Tibial nerve (tissue), 4 donors: Measurements from ENCODE around the gene SPOCK3.

Experiments used
- EP300 ChIP-seq, 2 donors: sonication (generic); formaldehyde crosslinking; IDR thresholded peaks; one replicate each; pipeline ENCODE4 v1.6.1; 2017; ENCODE audit warnings: antibody characterized with exemption in 2 of 2, mild to moderate bottlenecking in 1 of 2
- POLR2A ChIP-seq, 2 donors: fragments of 450-650 bp; IDR thresholded peaks; one replicate each; pipeline ENCODE4 v1.6.1; 2017; ENCODE audit warnings: antibody characterized with exemption in 2 of 2, mild to moderate bottlenecking in 2 of 2, moderate library complexity in 2 of 2
- TF ChIP-seq, protein P1 (sequence below), 5 experiments: fragments of 200-600 bp in 3 of 5; fragments of 450-650 bp in 2 of 5; sonication (generic) in 3 of 5; IDR thresholded peaks; one replicate each; pipeline ENCODE4 v1.5.1; 2016 to 2019; ENCODE audit warnings: antibody characterized with exemption in 5 of 5, mild to moderate bottlenecking in 3 of 5, moderate library complexity in 2 of 5

DNA sequence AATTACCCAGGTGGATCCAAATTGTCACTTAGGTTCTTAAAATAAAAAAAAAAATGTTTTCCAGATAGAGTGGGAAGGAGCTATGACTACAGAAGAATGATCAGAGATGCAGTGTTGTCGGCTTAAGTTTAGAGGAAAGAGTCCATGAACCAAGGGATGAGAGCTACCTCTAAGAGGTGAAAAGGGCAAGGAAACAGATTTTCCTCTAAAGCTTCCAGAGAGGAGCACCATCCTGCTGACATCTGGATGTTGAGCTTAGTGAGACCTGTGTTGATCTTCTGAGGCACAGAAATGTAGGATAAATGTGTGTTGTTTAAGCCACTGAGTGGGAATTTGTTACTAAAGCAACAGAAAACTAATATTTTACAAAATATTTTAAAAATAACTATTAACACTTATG lies 498.7 kb downstream of the SPOCK3 start:
- TF ChIP-seq, protein P1, sequence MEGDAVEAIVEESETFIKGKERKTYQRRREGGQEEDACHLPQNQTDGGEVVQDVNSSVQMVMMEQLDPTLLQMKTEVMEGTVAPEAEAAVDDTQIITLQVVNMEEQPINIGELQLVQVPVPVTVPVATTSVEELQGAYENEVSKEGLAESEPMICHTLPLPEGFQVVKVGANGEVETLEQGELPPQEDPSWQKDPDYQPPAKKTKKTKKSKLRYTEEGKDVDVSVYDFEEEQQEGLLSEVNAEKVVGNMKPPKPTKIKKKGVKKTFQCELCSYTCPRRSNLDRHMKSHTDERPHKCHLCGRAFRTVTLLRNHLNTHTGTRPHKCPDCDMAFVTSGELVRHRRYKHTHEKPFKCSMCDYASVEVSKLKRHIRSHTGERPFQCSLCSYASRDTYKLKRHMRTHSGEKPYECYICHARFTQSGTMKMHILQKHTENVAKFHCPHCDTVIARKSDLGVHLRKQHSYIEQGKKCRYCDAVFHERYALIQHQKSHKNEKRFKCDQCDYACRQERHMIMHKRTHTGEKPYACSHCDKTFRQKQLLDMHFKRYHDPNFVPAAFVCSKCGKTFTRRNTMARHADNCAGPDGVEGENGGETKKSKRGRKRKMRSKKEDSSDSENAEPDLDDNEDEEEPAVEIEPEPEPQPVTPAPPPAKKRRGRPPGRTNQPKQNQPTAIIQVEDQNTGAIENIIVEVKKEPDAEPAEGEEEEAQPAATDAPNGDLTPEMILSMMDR (IDR thresholded peaks at IDR 0.05): no peak
- TF ChIP-seq POLR2A (IDR thresholded peaks at IDR 0.05): no peak
- TF ChIP-seq EP300 (IDR thresholded peaks at IDR 0.05): no peak
